Adipocyte (in vitro differentiated cells): ENCODE data around the gene DPY19L1.
"Not testable (repeated sequence)": the region's sequence is repeated elsewhere in the genome, so short reads cannot be mapped to it uniquely, and the experiment has no call there.

ENCODE experiments used
- DNase-seq: peaks from one replicate; pipeline ENCODE4 v3.0.0-alpha.2; 2015; ENCODE audit warnings: low read depth
- H3K27me3 ChIP-seq: replicated peaks from 2 replicates; pipeline ENCODE4 v1.7.0; 2013; ENCODE audit warnings: mild to moderate bottlenecking, low read length, moderate library complexity; ENCODE audit not compliant: control insufficient read depth, insufficient read depth
- H3K36me3 ChIP-seq: 2 replicates; pipeline ENCODE4 v1.7.0; 2013; ENCODE audit warnings: low read length, mild to moderate bottlenecking, moderate library complexity; ENCODE audit not compliant: control insufficient read depth, insufficient read depth, severe bottlenecking
- H3K4me1 ChIP-seq: 2 replicates; pipeline ENCODE4 v1.7.0; 2013; ENCODE audit warnings: mild to moderate bottlenecking, low read length, moderate library complexity; ENCODE audit not compliant: control insufficient read depth, insufficient read depth
- H3K4me3 ChIP-seq: 2 replicates; pipeline ENCODE4 v1.7.0; 2013; ENCODE audit warnings: mild to moderate bottlenecking, low read length, moderate library complexity
- H3K9ac ChIP-seq: 2 replicates; pipeline ENCODE4 v1.7.0; 2013; ENCODE audit warnings: mild to moderate bottlenecking, low read length, moderate library complexity
- H3K9me3 ChIP-seq: 2 replicates; pipeline ENCODE4 v1.7.0; 2013; ENCODE audit warnings: mild to moderate bottlenecking, low read length, moderate library complexity; ENCODE audit not compliant: control insufficient read depth

The DPY19L1 gene

GRCh38 chr7:34878944-34879735 lies 158.1 kb downstream of the DPY19L1 start:
- DNase-seq, H3K9ac ChIP-seq, H3K36me3 ChIP-seq, H3K4me3 ChIP-seq, H3K4me1 ChIP-seq, H3K27me3 ChIP-seq: not testable (repeated sequence)
- H3K9me3 ChIP-seq, result peaks cover 23% of the 10 kb centered on the region
